NT2/D1 (cell line): ENCODE results near the gene PPM1B.

ENCODE experiments used
- DNase-seq: peaks from one replicate; pipeline ENCODE4 v3.0.0-alpha.2; 2011; ENCODE audit warnings: low read depth, low spot score
- H3K27me3 ChIP-seq: 2 replicates; pipeline ENCODE4 v1.6.0; 2011; ENCODE audit warnings: mild to moderate bottlenecking; ENCODE audit not compliant: insufficient read length, insufficient read depth
- H3K36me3 ChIP-seq: 2 replicates; pipeline ENCODE4 v1.6.1; 2011; ENCODE audit warnings: mild to moderate bottlenecking, low read length, mixed read lengths; ENCODE audit not compliant: insufficient read depth, insufficient read length
- H3K4me1 ChIP-seq: 2 replicates; pipeline ENCODE4 v1.5.1; 2011; ENCODE audit not compliant: insufficient read depth, insufficient read length
- H3K4me3 ChIP-seq: 2 replicates; pipeline ENCODE4 v1.5.1; 2011; ENCODE audit warnings: low read depth; ENCODE audit not compliant: insufficient read length
- H3K9ac ChIP-seq: 2 replicates; pipeline ENCODE4 v1.6.0; 2011; ENCODE audit warnings: low read depth; ENCODE audit not compliant: insufficient read length
- H3K9me3 ChIP-seq: 2 replicates; pipeline ENCODE4 v1.5.1; 2011; ENCODE audit warnings: mild to moderate bottlenecking, low read length; ENCODE audit not compliant: insufficient read depth
- SUZ12 ChIP-seq: IDR thresholded peaks from 2 replicates; pipeline ENCODE4 v1.6.1; 2011; ENCODE audit not compliant: insufficient read length, insufficient read depth; ENCODE audit errors: extremely low read depth
- YY1 ChIP-seq: IDR thresholded peaks from 2 replicates; pipeline ENCODE4 v1.6.1; 2011; ENCODE audit not compliant: insufficient read length, insufficient read depth
- ZNF274 ChIP-seq: IDR thresholded peaks from 2 replicates; pipeline ENCODE4 v1.6.1; 2011; ENCODE audit warnings: mild to moderate bottlenecking, low read depth, low read length

Gene PPM1B

DNA sequence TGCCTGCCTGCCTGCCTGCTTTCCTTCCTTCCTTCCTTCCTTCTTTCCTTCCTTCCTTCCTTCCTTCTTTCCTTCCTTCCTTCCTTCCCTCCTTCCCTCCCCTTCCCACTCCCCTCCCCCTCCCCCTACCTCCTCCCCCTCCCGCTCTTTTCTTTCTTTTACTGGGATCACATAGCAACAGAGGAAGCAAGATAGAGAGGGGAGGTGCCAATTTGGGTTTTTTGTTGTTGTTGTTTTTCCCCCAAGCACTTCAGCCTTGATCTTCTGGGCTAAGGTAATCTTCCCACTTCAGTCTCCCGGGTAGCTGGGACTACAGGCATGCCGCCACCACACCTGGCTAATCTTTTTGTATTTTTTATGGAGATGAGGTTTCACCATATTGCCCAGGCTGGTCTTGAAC lies 20.0 kb downstream of the PPM1B start:
- no peaks in the 10 kb centered on the region for H3K27me3 ChIP-seq
- H3K9me3 ChIP-seq = no peaks in the 10 kb centered on the region
- DNase-seq = no peak
- H3K9ac ChIP-seq = no peak overlapping the region
- H3K4me3 ChIP-seq = no peak overlapping the region
- H3K4me1 ChIP-seq = no peaks in the 10 kb centered on the region
- H3K36me3 ChIP-seq = no peaks in the 10 kb centered on the region
- TF ChIP-seq ZNF274 (no peak), YY1 (no peak), SUZ12 (no peak)

DNA sequence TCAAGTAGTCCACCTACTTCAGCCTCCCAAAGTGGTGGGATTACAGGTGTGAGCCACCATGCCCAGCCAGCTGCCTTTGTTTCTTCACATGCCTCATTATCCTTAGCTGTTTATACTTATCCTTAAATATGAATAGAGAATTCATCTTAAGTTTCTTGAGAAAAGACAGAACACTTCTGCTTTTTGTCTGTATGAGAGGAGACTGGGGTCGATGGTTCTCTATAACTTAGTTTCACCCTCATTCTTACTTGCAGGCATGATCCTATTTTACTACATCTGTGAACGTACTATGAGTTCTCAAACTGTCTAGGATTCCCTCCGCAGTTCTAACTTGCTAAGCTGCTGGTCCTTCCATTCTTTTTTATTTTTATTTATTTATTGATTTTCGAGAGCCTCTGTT lies 20.4 kb downstream of the PPM1B start:
- no peak for TF ChIP-seq SUZ12
- TF ChIP-seq ZNF274 = no peak
- TF ChIP-seq YY1 = no peak
- H3K9me3 ChIP-seq = no peaks in the 10 kb centered on the region
- H3K27me3 ChIP-seq = no peaks in the 10 kb centered on the region
- H3K9ac ChIP-seq = no peak overlapping the region
- H3K4me1 ChIP-seq = no peaks in the 10 kb centered on the region
- H3K4me3 ChIP-seq = no peak overlapping the region
- H3K36me3 ChIP-seq = no peaks in the 10 kb centered on the region
- DNase-seq = no peak

- no peaks in the 10 kb centered on the region for H3K4me1 ChIP-seq
- H3K27me3 ChIP-seq = no peaks in the 10 kb centered on the region
- no peaks in the 10 kb centered on the region for H3K9me3 ChIP-seq
- H3K9ac ChIP-seq = no peak overlapping the region
- no peak for TF ChIP-seq YY1
- TF ChIP-seq ZNF274 = no peak
- no peak for DNase-seq
- no peak overlapping the region for H3K4me3 ChIP-seq
- no peaks in the 10 kb centered on the region for H3K36me3 ChIP-seq
Observed at GRCh38 chr2:44190526-44190925, 21.9 kb downstream of the PPM1B start.

DNA sequence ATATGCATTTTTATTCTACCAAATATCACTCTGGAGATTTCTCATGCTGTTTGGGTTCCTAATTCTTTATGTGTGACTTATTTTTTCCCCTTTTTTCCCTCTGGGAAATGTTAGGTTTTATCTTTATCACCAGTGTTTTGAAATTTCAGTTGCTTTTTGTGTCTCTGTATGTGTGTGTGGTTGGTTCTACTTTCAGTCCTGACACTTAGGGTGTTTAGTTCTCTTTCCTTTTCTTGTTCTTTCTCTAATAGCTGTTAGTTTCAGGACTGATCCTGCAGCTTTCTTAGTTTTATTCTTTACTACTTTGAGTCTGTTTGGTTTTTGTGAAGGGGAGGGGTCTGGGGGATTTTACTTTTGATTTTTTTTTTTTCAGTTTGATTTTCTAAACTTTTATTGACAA lies 23.1 kb downstream of the PPM1B start:
- Histone ChIP-seq H3K9me3 (no peaks in the 10 kb centered on the region), H3K36me3 (no peaks in the 10 kb centered on the region), H3K27me3 (no peaks in the 10 kb centered on the region), H3K4me3 (no peak overlapping the region), H3K4me1 (no peaks in the 10 kb centered on the region), H3K9ac (no peak overlapping the region)
- DNase-seq = no peak
- no peak for TF ChIP-seq SUZ12
- no peak for TF ChIP-seq YY1
- no peak for TF ChIP-seq ZNF274

GRCh38 chr2:44192646-44193045 lies 24.0 kb downstream of the PPM1B start:
- Histone ChIP-seq H3K9ac (no peak overlapping the region), H3K4me1 (no peaks in the 10 kb centered on the region), H3K27me3 (no peaks in the 10 kb centered on the region), H3K4me3 (no peak overlapping the region), H3K9me3 (no peaks in the 10 kb centered on the region), H3K36me3 (peaks cover 3% of the 10 kb centered on the region)
- TF ChIP-seq SUZ12 = no peak
- no peak for TF ChIP-seq YY1
- no peak for TF ChIP-seq ZNF274
- DNase-seq = no peak

DNA sequence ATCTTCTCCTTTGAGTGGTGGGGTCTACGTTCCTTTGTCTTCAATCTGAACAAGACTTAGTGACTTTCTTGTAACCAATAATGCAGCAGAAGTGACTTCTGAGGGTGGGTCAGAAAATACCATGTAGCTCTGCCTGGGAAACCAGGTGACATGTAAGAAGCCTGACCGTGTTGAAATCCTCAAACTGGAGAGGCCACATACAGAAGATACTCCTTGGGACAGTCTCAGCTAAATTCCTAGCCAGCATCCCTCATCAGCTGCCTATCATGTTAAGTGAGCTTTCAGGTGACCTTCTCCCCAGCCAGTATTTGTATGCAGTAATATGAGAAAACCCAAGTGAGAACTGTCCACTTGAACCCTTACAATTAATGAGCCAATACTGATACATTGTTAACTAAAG lies 27.0 kb downstream of the PPM1B start:
- H3K9me3 ChIP-seq = no peaks in the 10 kb centered on the region
- TF ChIP-seq YY1 (no peak), ZNF274 (no peak), SUZ12 (no peak)
- no peak overlapping the region for H3K4me3 ChIP-seq
- peaks cover 3% of the 10 kb centered on the region for H3K36me3 ChIP-seq
- no peaks in the 10 kb centered on the region for H3K27me3 ChIP-seq
- no peak overlapping the region for H3K9ac ChIP-seq
- DNase-seq = no peak
- no peaks in the 10 kb centered on the region for H3K4me1 ChIP-seq

- TF ChIP-seq SUZ12 = no peak
- TF ChIP-seq YY1 = no peak
- no peak for TF ChIP-seq ZNF274
- no peak for DNase-seq
- Histone ChIP-seq H3K9ac (no peak overlapping the region), H3K4me1 (no peaks in the 10 kb centered on the region), H3K9me3 (no peaks in the 10 kb centered on the region), H3K27me3 (no peaks in the 10 kb centered on the region), H3K4me3 (no peak overlapping the region), H3K36me3 (peaks cover 13% of the 10 kb centered on the region)
Observed at GRCh38 chr2:44197816-44198215, 29.1 kb downstream of the PPM1B start.

DNA sequence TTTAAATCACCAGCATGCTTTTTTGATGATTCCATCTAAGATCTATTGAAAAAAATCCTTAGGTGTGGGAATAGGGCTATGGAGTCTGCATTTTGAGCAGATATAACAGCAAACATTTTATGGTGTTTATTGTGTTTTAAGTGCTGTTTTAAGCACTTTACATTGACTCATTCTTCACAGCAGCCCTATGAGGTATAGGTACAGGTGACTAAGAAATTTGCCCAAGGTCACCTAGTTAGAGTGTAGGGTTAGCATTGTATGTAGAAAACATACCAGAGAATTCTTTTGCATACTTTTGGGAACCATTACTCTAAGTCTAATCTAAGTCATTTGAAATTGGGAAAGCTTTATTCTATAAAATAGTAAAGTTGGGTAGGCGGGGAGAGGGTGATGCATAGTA lies 31.3 kb downstream of the PPM1B start:
- TF ChIP-seq ZNF274 (no peak), YY1 (no peak), SUZ12 (no peak)
- no peaks in the 10 kb centered on the region for H3K27me3 ChIP-seq
- no peak overlapping the region for H3K9ac ChIP-seq
- no peaks in the 10 kb centered on the region for H3K4me1 ChIP-seq
- peaks cover 13% of the 10 kb centered on the region for H3K36me3 ChIP-seq
- DNase-seq = no peak
- no peak overlapping the region for H3K4me3 ChIP-seq
- no peaks in the 10 kb centered on the region for H3K9me3 ChIP-seq
